HCT116 (cell line): ENCODE measurements around the gene ITM2B. TPM values are rescaled to one million over a fixed set of nuclear protein-coding genes. Genes with fewer than 3 reads are reported as not detected.

Experiments
- ATAC-seq: fragments of 200-7000 bp; cut with Tn5 transposase; 2 replicates; pipeline ENCODE4 v1.9.1; 2020; ENCODE audit warnings: mild to moderate bottlenecking, moderate library complexity
- BruUV-seq: library from RNA; stranded (reverse); fragments of 400-500 nt; replicated peaks from 2 replicates; lab custom pipeline; 2021; lab: Mats Ljungman, UMichigan
- CTCF ChIA-PET: fragments of 300-600 bp; sonication (Branson Sonifier 250); formaldehyde crosslinking; loops from one replicate; lab custom pipeline; 2021; ENCODE audit warnings: antibody characterized with exemption; lab: Charles Lee
- POLR2A ChIA-PET: fragments of 300-600, 350-600 bp; sonication (Branson Sonifier 250); formaldehyde crosslinking; loops from one replicate; lab custom pipeline; 2021; ENCODE audit warnings: antibody characterized with exemption; lab: Charles Lee
- RAD21 ChIA-PET, 2 experiments: fragments of 300-600 bp; sonication (Branson Sonifier 250); formaldehyde crosslinking; loops; one replicate each; lab custom pipeline; 2023; ENCODE audit warnings: low total read pairs in 2 of 2; ENCODE audit not compliant: uncharacterized antibody in 2 of 2, unreplicated experiment in 2 of 2, low non-redundant PET in 1 of 2; lab: Charles Lee
- DNase-seq: peaks from one replicate; pipeline ENCODE4 v3.0.0-alpha.2; 2010; ENCODE audit warnings: low read depth, low spot score
- H2AFZ ChIP-seq: fragments of 200-600 bp; shearing (Covaris generic), sonication (generic); 2 replicates; pipeline ENCODE4 v1.6.1; 2017; ENCODE audit warnings: low read depth, mixed run types, mixed read lengths, antibody characterized with exemption, low read length; ENCODE audit not compliant: poor library complexity, severe bottlenecking
- H3K27ac ChIP-seq: 2 replicates; pipeline ENCODE4 v1.5.1; 2012; ENCODE audit warnings: low read depth, low read length
- H3K27me3 ChIP-seq: fragments of 200-600 bp; sonication (generic); 2 replicates; pipeline ENCODE4 v1.6.1; 2016; ENCODE audit warnings: mixed run types, low read length, mixed read lengths; ENCODE audit not compliant: insufficient read depth
- H3K36me3 ChIP-seq, 2 experiments: fragments of 200-500 bp in 1 of 2; fragments of 200-600 bp in 1 of 2; sonication (Bioruptor generic) in 1 of 2; sonication (generic) in 1 of 2; 2 replicates each; pipeline versions ENCODE4 v1.5.1 to v1.6.1; 2014 to 2016; ENCODE audit warnings: low read length in 2 of 2, inconsistent platforms in 1 of 2, mixed read lengths in 1 of 2, mixed run types in 1 of 2; ENCODE audit not compliant: insufficient read depth in 2 of 2, control insufficient read depth in 1 of 2
- H3K4me1 ChIP-seq, 2 experiments: fragments of 200-600 bp in 1 of 2; sonication (generic) in 1 of 2; 2 replicates each; pipeline versions ENCODE4 v1.5.1 to v1.6.1; 2012 to 2017; ENCODE audit warnings: low read length in 2 of 2, inconsistent platforms in 1 of 2, mild to moderate bottlenecking in 1 of 2, mixed read lengths in 1 of 2, mixed run types in 1 of 2, moderate library complexity in 1 of 2; ENCODE audit not compliant: insufficient read depth in 2 of 2, control insufficient read depth in 1 of 2
- H3K4me2 ChIP-seq: fragments of 200-600 bp; sonication (generic); 2 replicates; pipeline ENCODE4 v1.6.1; 2017; ENCODE audit warnings: mixed run types, low read length, mixed read lengths
- H3K4me3 ChIP-seq, 2 experiments: fragments of 200-600 bp in 1 of 2; sonication (generic) in 1 of 2; replicated peaks in 1 of 2; 2 replicates each; pipeline ENCODE4 v1.5.1; 2011 to 2016; ENCODE audit warnings: low read length in 2 of 2, control low read depth in 1 of 2, low read depth in 1 of 2, mild to moderate bottlenecking in 1 of 2, mixed read lengths in 1 of 2, mixed run types in 1 of 2
- H3K79me2 ChIP-seq: fragments of 200-600 bp; sonication (generic); 2 replicates; pipeline ENCODE4 v1.6.1; 2017; ENCODE audit warnings: mild to moderate bottlenecking, mixed run types, low read length, moderate library complexity, mixed read lengths; ENCODE audit not compliant: insufficient read depth
- H3K9ac ChIP-seq: fragments of 200-600 bp; sonication (generic); 2 replicates; pipeline ENCODE4 v1.6.1; 2016; ENCODE audit warnings: low read length, mixed read lengths
- H3K9me2 ChIP-seq: fragments of 200-600 bp; sonication (generic), shearing (Covaris generic); 2 replicates; pipeline ENCODE4 v1.6.1; 2017; ENCODE audit warnings: mixed run types, mild to moderate bottlenecking, moderate library complexity; ENCODE audit not compliant: insufficient read depth
- H3K9me3 ChIP-seq, 2 experiments: fragments of 200-500 bp in 1 of 2; fragments of 200-600 bp in 1 of 2; sonication (Bioruptor generic) in 1 of 2; sonication (generic) in 1 of 2; 2 replicates each; pipeline ENCODE4 v1.6.1; 2014 to 2017; ENCODE audit warnings: low read length in 2 of 2, mixed read lengths in 2 of 2, inconsistent platforms in 1 of 2, low read depth in 1 of 2, mild to moderate bottlenecking in 1 of 2, mixed run types in 1 of 2, moderate library complexity in 1 of 2; ENCODE audit not compliant: control insufficient read depth in 1 of 2, insufficient read depth in 1 of 2
- H4K20me1 ChIP-seq: fragments of 200-600 bp; sonication (generic), shearing (Covaris generic); 2 replicates; pipeline ENCODE4 v1.6.1; 2017; ENCODE audit warnings: mixed run types, mild to moderate bottlenecking, moderate library complexity; ENCODE audit not compliant: insufficient read depth
- ATF3 ChIP-seq: IDR thresholded peaks from 2 replicates; pipeline ENCODE4 v1.6.1; 2012
- CBX3 ChIP-seq: IDR thresholded peaks from 2 replicates; pipeline ENCODE4 v1.6.1; 2012; ENCODE audit warnings: low read depth
- CEBPB ChIP-seq: IDR thresholded peaks from 2 replicates; pipeline ENCODE4 v1.6.1; 2012; ENCODE audit warnings: low read depth
- EGR1 ChIP-seq: IDR thresholded peaks from 2 replicates; pipeline ENCODE4 v1.6.1; 2012; ENCODE audit warnings: low read depth
- ELF1 ChIP-seq: IDR thresholded peaks from 2 replicates; pipeline ENCODE4 v1.6.1; 2012; ENCODE audit warnings: low read depth, borderline replicate concordance
- EZH2 ChIP-seq: fragments of 200-600 bp; sonication (generic); IDR thresholded peaks from 2 replicates; pipeline ENCODE4 v1.6.1; 2017; ENCODE audit warnings: antibody characterized with exemption, mixed run types
- EZH2phosphoT487 ChIP-seq: fragments of 200-600 bp; IDR thresholded peaks from 2 replicates; pipeline ENCODE4 v1.6.1; 2018; ENCODE audit warnings: antibody characterized with exemption, borderline replicate concordance
- FOSL1 ChIP-seq: IDR thresholded peaks from 2 replicates; pipeline ENCODE4 v1.6.1; 2012; ENCODE audit warnings: low read depth
- POLR2A ChIP-seq: IDR thresholded peaks from 2 replicates; pipeline ENCODE4 v1.7.0; 2011; ENCODE audit warnings: borderline replicate concordance; ENCODE audit not compliant: insufficient read depth, insufficient read length; ENCODE audit errors: extremely low read depth
- POLR2AphosphoS5 ChIP-seq: IDR thresholded peaks from 2 replicates; pipeline ENCODE4 v1.6.1; 2011; ENCODE audit warnings: mild to moderate bottlenecking, low read depth, low read length, moderate library complexity
- RAD21 ChIP-seq: IDR thresholded peaks from 2 replicates; pipeline ENCODE4 v1.6.1; 2012; ENCODE audit warnings: low read depth, mild to moderate bottlenecking
- SIN3A ChIP-seq: IDR thresholded peaks from 2 replicates; pipeline ENCODE4 v1.6.1; 2012; ENCODE audit warnings: low read depth
- ZBTB33 ChIP-seq: IDR thresholded peaks from 2 replicates; pipeline ENCODE4 v1.6.1; 2011; ENCODE audit warnings: mild to moderate bottlenecking, low read length, moderate library complexity; ENCODE audit not compliant: insufficient replicate concordance; ENCODE audit errors: extremely low read depth
- ZNF274 ChIP-seq: fragments of 200-500 bp; sonication (Bioruptor generic); IDR thresholded peaks from 2 replicates; pipeline ENCODE4 v1.6.1; 2014; ENCODE audit warnings: mild to moderate bottlenecking, low read depth, low read length, inconsistent platforms
- intact Hi-C: fragments of 100-400 bp; cut with micrococcal nuclease; formaldehyde crosslinking; loops from 2 replicates; pipeline ENCODE4 v1.10.0; 2022
- total RNA-seq: library from RNA; stranded (reverse); gene quantifications from one replicate; pipeline ENCODE4 v1.2.1, GENCODE V29; 2021; ENCODE audit not compliant: unreplicated experiment
- TF ChIP-seq, protein P1 (sequence below): IDR thresholded peaks from 2 replicates; pipeline ENCODE4 v1.6.1; 2012
- TF ChIP-seq, protein P2 (sequence below), 3 experiments: fragments of 200-600 bp in 1 of 3; sonication (generic) in 1 of 3; IDR thresholded peaks in 2 of 3; conservative IDR thresholded peaks in 1 of 3; 2 replicates each; pipeline ENCODE4 v1.5.1; 2012 to 2017; ENCODE audit warnings: low read depth in 2 of 3, low read length in 2 of 3, antibody characterized with exemption in 1 of 3, borderline replicate concordance in 1 of 3, control low read depth in 1 of 3, mild to moderate bottlenecking in 1 of 3, mixed read lengths in 1 of 3, mixed run types in 1 of 3, moderate library complexity in 1 of 3; ENCODE audit not compliant: insufficient read depth in 1 of 3

The ITM2B gene
- total RNA-seq, 1 experiment from 2014 or later = 124 TPM

DNA sequence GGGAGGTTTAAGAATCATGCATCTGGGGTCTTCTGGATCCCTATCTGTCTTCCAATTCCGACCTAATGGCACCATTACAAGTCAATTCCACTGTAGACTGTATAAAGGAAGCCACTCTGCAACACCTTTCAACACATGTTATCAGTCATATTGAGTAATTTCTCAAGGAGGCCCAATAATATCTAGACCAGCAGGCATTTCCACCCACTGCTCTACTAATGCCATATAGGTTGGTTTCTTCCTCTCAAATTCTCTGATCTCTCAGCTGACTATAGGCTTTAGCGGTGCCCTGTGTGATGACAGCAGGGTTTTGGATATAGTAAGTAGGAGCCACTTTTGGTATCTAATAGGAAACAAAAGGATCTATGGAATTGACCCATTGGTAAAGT, 12.4 kb upstream of the ITM2B start:
- Histone ChIP-seq H3K36me3 (no peaks in the 10 kb centered on the region), H3K27me3 (no peaks in the 10 kb centered on the region), H3K79me2 (no peaks in the 10 kb centered on the region), H3K4me3 (no peak overlapping the region), H3K4me2 (no peak overlapping the region), H4K20me1 (no peaks in the 10 kb centered on the region), H3K4me1 (no peaks in the 10 kb centered on the region; a peak in 1 of 4 replicates), H3K9me3 (no peaks in the 10 kb centered on the region), H3K9me2 (no peaks in the 10 kb centered on the region), H3K9ac (no peak overlapping the region), H2AFZ (no peak overlapping the region), H3K27ac (no peak overlapping the region)
- ChIA-PET RAD21 (no interaction called here), POLR2A (no interaction called here), CTCF (no interaction called here)
- ATAC-seq (no peak), DNase-seq (no peak)
- BruUV-seq = no TSS peak
- intact Hi-C loops = no loop called here
- no peak for TF ChIP-seq RAD21
- TF ChIP-seq EGR1 = no peak
- TF ChIP-seq FOSL1 = no peak
- no peak for TF ChIP-seq SIN3A

DNA sequence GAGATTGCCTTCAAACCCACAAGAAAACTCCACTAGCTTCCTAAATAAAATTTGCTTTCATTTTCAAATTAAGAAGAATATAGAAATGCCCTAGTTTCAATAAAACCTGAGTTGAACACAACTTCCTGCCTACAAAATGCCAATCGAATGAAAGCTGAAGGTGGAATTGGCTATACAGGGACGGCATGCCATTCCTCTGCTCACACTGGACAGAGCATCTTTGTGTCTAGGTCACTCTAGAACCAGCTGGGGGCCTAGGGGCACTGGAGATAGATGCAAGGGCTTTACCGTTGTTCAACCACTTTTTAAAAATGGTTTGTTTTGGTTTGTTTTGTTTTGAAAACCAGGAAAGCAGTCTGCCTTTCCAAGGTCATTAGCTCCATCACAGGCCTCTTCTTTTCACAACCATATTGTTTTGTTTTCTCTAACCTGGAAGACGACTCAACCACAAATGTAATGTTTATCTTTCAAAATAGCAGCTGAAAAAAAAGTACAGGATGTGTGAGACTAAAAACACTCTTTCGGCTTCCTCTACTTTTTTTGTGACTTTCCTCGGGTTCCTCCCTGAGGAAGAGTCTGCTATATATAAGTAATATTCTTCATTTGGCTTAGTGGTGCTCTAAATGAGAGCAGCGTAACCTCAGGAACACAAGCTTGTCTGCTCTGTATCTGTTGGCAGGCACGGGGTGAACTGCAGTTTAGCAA, 11.9 kb upstream of the ITM2B start:
- no peaks in the 10 kb centered on the region for H4K20me1 ChIP-seq
- H3K4me3 ChIP-seq = no peak overlapping the region
- DNase-seq (no peak), ATAC-seq (no peak)
- H3K9me2 ChIP-seq = no peaks in the 10 kb centered on the region
- H3K36me3 ChIP-seq = no peaks in the 10 kb centered on the region
- H3K9me3 ChIP-seq = no peaks in the 10 kb centered on the region
- H3K4me2 ChIP-seq = no peak overlapping the region
- no peak overlapping the region for H3K27ac ChIP-seq
- no peaks in the 10 kb centered on the region for H3K4me1 ChIP-seq
- H3K27me3 ChIP-seq = no peaks in the 10 kb centered on the region
- H2AFZ ChIP-seq = no peak overlapping the region
- ChIA-PET CTCF (no interaction called here), POLR2A (no interaction called here), RAD21 (no interaction called here)
- no peaks in the 10 kb centered on the region for H3K79me2 ChIP-seq
- no peak overlapping the region for H3K9ac ChIP-seq
- no TSS peak for BruUV-seq
- intact Hi-C loops = no loop called here
- TF ChIP-seq CEBPB (no peak), EZH2phosphoT487 (no peak), ZNF274 (no peak), POLR2A (no peak), ZBTB33 (no peak), ATF3 (no peak), EZH2 (no peak), CBX3 (no peak), ELF1 (no peak), RAD21 (no peak), EGR1 (no peak), SIN3A (no peak), POLR2AphosphoS5 (no peak)
- TF ChIP-seq, protein P1, sequence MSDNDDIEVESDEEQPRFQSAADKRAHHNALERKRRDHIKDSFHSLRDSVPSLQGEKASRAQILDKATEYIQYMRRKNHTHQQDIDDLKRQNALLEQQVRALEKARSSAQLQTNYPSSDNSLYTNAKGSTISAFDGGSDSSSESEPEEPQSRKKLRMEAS = no peak
- TF ChIP-seq, protein P2, sequence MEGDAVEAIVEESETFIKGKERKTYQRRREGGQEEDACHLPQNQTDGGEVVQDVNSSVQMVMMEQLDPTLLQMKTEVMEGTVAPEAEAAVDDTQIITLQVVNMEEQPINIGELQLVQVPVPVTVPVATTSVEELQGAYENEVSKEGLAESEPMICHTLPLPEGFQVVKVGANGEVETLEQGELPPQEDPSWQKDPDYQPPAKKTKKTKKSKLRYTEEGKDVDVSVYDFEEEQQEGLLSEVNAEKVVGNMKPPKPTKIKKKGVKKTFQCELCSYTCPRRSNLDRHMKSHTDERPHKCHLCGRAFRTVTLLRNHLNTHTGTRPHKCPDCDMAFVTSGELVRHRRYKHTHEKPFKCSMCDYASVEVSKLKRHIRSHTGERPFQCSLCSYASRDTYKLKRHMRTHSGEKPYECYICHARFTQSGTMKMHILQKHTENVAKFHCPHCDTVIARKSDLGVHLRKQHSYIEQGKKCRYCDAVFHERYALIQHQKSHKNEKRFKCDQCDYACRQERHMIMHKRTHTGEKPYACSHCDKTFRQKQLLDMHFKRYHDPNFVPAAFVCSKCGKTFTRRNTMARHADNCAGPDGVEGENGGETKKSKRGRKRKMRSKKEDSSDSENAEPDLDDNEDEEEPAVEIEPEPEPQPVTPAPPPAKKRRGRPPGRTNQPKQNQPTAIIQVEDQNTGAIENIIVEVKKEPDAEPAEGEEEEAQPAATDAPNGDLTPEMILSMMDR (IDR thresholded peaks at IDR 0.05 in 2 of 3, conservative IDR thresholded peaks at IDR 0.05 in 1 of 3; ENCODE audit: borderline replicate concordance in 1 of 3, insufficient read depth in 1 of 3, low read depth in 2 of 3, low read length in 2 of 3) = no peak
